DND-41 (cell line): ENCODE measurements around the gene SDE2.

ENCODE experiments used
- EZH2 ChIP-seq: IDR thresholded peaks from 3 replicates; pipeline ENCODE4 v1.6.1; 2012; ENCODE audit warnings: borderline replicate concordance, low read depth, mild to moderate bottlenecking, moderate library complexity, low read length, inconsistent platforms; ENCODE audit not compliant: severe bottlenecking
- TF ChIP-seq, protein P1 (sequence below): IDR thresholded peaks from 2 replicates; pipeline ENCODE4 v1.5.1; 2012; ENCODE audit warnings: borderline replicate concordance, low read length, moderate library complexity, mild to moderate bottlenecking; ENCODE audit not compliant: poor library complexity, severe bottlenecking; ENCODE audit errors: extremely low read depth

DNA sequence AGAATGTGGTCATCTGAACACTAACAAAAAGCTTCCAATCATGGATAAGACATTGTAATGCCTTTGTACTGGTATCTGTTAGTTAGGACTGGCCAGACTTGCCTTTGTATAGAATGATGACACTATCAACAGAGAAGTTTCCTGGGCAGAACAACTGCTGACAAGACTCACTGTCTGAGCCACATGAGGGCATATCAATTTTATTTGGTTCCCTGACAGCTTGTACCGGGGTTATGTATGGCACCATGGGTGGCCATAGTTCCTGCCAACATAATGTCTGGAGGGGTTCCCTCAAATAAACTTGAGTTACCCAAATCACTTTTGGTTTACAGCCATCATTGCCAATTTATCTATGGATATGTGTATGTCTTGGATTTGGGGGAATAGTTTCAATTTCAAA lies 49.7 kb upstream of the SDE2 start:
- TF ChIP-seq, protein P1, sequence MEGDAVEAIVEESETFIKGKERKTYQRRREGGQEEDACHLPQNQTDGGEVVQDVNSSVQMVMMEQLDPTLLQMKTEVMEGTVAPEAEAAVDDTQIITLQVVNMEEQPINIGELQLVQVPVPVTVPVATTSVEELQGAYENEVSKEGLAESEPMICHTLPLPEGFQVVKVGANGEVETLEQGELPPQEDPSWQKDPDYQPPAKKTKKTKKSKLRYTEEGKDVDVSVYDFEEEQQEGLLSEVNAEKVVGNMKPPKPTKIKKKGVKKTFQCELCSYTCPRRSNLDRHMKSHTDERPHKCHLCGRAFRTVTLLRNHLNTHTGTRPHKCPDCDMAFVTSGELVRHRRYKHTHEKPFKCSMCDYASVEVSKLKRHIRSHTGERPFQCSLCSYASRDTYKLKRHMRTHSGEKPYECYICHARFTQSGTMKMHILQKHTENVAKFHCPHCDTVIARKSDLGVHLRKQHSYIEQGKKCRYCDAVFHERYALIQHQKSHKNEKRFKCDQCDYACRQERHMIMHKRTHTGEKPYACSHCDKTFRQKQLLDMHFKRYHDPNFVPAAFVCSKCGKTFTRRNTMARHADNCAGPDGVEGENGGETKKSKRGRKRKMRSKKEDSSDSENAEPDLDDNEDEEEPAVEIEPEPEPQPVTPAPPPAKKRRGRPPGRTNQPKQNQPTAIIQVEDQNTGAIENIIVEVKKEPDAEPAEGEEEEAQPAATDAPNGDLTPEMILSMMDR = no peak
- TF ChIP-seq EZH2 = no peak
